ENCODE measurements around the gene NFX1. TPM values are rescaled to one million over a fixed set of nuclear protein-coding genes. Genes with fewer than 3 reads are reported as not detected.

NFX1 gene
- total and polyA plus RNA-seq, 2 experiments from 2014 or later, result 18.5 to 19.5 TPM

GRCh38 chr9:33414889-33415500 lies 124.7 kb downstream of the NFX1 start:
- no peak overlapping the region for H3K4me2 ChIP-seq

GRCh38 chr9:33415501-33416038 lies 125.3 kb downstream of the NFX1 start:
- H4K20me1 ChIP-seq (ENCODE audit: insufficient read depth, poor library complexity, severe bottlenecking), result no peaks in the 10 kb centered on the region
- no peaks in the 10 kb centered on the region for H3K9me2 ChIP-seq (replicated peaks; ENCODE audit: insufficient read depth)
- H3K9me3 ChIP-seq (ENCODE audit: low read depth), result no peaks in the 10 kb centered on the region
- H3K4me2 ChIP-seq, result peak overlapping the region; percentile 26
- H3K79me2 ChIP-seq, result no peaks in the 10 kb centered on the region
- H3K4me3 ChIP-seq, result no peak overlapping the region
- TF ChIP-seq EZH2phosphoT487 (IDR thresholded peaks at IDR 0.05; ENCODE audit: low read depth, severe bottlenecking, unreplicated experiment) (no peak), CTCF (IDR thresholded peaks at IDR 0.05; ENCODE audit: poor library complexity) (peak; percentile 69)
- peak overlapping the region; percentile 80 for H3K27ac ChIP-seq
- H2AFZ ChIP-seq, result no peak overlapping the region
- 24% methylated on average over 9 of the region's 9 CpGs for WGBS (ENCODE audit: low lambda C conversion rate, missing lambda C conversion rate)
- no peaks in the 10 kb centered on the region for H3K36me3 ChIP-seq (replicated peaks; ENCODE audit: insufficient read depth, low read depth)
- no peaks in the 10 kb centered on the region for H3K27me3 ChIP-seq
- H3K4me1 ChIP-seq (ENCODE audit: insufficient read depth), result peaks cover 24% of the 10 kb centered on the region
- peak; percentile 91 for DNase-seq (ENCODE audit: low spot score)

More at GRCh38 chr9:33414889-33415500, 124.7 kb downstream of the NFX1 start:
- peaks cover 24% of the 10 kb centered on the region for H3K4me1 ChIP-seq (ENCODE audit: insufficient read depth)
- no peak overlapping the region for H2AFZ ChIP-seq
- whole genome bisulfite sequencing (ENCODE audit: low lambda C conversion rate, missing lambda C conversion rate), result 80% methylated on average over 13 of the region's 13 CpGs
- no peaks in the 10 kb centered on the region for H3K36me3 ChIP-seq (replicated peaks; ENCODE audit: insufficient read depth, low read depth)
- no peaks in the 10 kb centered on the region for H4K20me1 ChIP-seq (ENCODE audit: insufficient read depth, poor library complexity, severe bottlenecking)
- no peak overlapping the region for H3K4me3 ChIP-seq
- H3K27ac ChIP-seq, result peak overlapping the region; percentile 67
- no peak for TF ChIP-seq CTCF (IDR thresholded peaks at IDR 0.05; ENCODE audit: poor library complexity)
- no peak for TF ChIP-seq EZH2 (IDR thresholded peaks at IDR 0.05; ENCODE audit: borderline replicate concordance)
- no peak for TF ChIP-seq EZH2phosphoT487 (IDR thresholded peaks at IDR 0.05; ENCODE audit: low read depth, severe bottlenecking, unreplicated experiment)
- no peaks in the 10 kb centered on the region for H3K9me2 ChIP-seq (replicated peaks; ENCODE audit: insufficient read depth)
- H3K9me3 ChIP-seq (ENCODE audit: low read depth), result no peaks in the 10 kb centered on the region
- no peaks in the 10 kb centered on the region for H3K27me3 ChIP-seq
- no peak for DNase-seq (ENCODE audit: low spot score)
- no peaks in the 10 kb centered on the region for H3K79me2 ChIP-seq

- Histone ChIP-seq H3K27ac (no peak overlapping the region), H3K4me1 (ENCODE audit: insufficient read depth) (peaks cover 24% of the 10 kb centered on the region), H2AFZ (no peak overlapping the region), H3K79me2 (no peaks in the 10 kb centered on the region), H3K4me3 (no peak overlapping the region), H3K9me2 (replicated peaks; ENCODE audit: insufficient read depth) (no peaks in the 10 kb centered on the region), H3K4me2 (no peak overlapping the region), H4K20me1 (ENCODE audit: insufficient read depth, poor library complexity, severe bottlenecking) (no peaks in the 10 kb centered on the region), H3K27me3 (no peaks in the 10 kb centered on the region), H3K9me3 (ENCODE audit: low read depth) (no peaks in the 10 kb centered on the region), H3K36me3 (replicated peaks; ENCODE audit: insufficient read depth, low read depth) (no peaks in the 10 kb centered on the region)
- TF ChIP-seq CTCF (IDR thresholded peaks at IDR 0.05; ENCODE audit: poor library complexity) (no peak), EZH2phosphoT487 (IDR thresholded peaks at IDR 0.05; ENCODE audit: low read depth, severe bottlenecking, unreplicated experiment) (no peak), EZH2 (IDR thresholded peaks at IDR 0.05; ENCODE audit: borderline replicate concordance) (no peak)
- DNase-seq (ENCODE audit: low spot score), result no peak
- WGBS (ENCODE audit: low lambda C conversion rate, missing lambda C conversion rate), result 72% methylated on average over 5 of the region's 5 CpGs
Measured at GRCh38 chr9:33416996-33417395, 126.7 kb downstream of the NFX1 start.

All from hepatocyte (in vitro differentiated cells).